CD14-positive monocyte (primary cell): ENCODE results near the gene LPCAT3. TPM values are rescaled to one million over a fixed set of nuclear protein-coding genes. Genes with fewer than 3 reads are reported as not detected.

Source experiments
- DNase-seq, 3 donors: peaks; one replicate each; pipeline ENCODE4 v3.0.0-alpha.2; 2011 to 2022
- H2AFZ ChIP-seq: 2 replicates; pipeline ENCODE4 v1.6.0; 2012; ENCODE audit warnings: mild to moderate bottlenecking, low read depth, low read length, inconsistent platforms; ENCODE audit not compliant: insufficient read depth, poor library complexity, severe bottlenecking
- H3K27ac ChIP-seq, 2 donors: 1 replicate in 1 of 2; 2 replicates in 1 of 2; pipeline ENCODE4 v1.5.1; 2012 to 2013; ENCODE audit warnings: low read length in 2 of 2, control low read depth in 1 of 2, inconsistent platforms in 1 of 2, low read depth in 1 of 2, mild to moderate bottlenecking in 1 of 2
- H3K27me3 ChIP-seq, 2 donors: one replicate each; pipeline versions ENCODE4 v1.6.0 to v1.6.1; 2011 to 2013; ENCODE audit warnings: low read length in 2 of 2; ENCODE audit not compliant: control insufficient read depth in 2 of 2, insufficient read depth in 2 of 2
- H3K36me3 ChIP-seq, 2 donors: replicated peaks in 1 of 2; 1 replicate in 1 of 2; 2 replicates in 1 of 2; pipeline versions ENCODE4 v1.5.1 to v1.6.1; 2012 to 2013; ENCODE audit warnings: low read length in 2 of 2, control low read depth in 1 of 2, inconsistent platforms in 1 of 2, mild to moderate bottlenecking in 1 of 2; ENCODE audit not compliant: insufficient read depth in 2 of 2, control insufficient read depth in 1 of 2
- H3K4me1 ChIP-seq, 2 donors: 1 replicate in 1 of 2; 2 replicates in 1 of 2; pipeline versions ENCODE4 v1.5.1 to v1.6.1; 2012 to 2013; ENCODE audit warnings: low read length in 2 of 2, control low read depth in 1 of 2, inconsistent platforms in 1 of 2, mild to moderate bottlenecking in 1 of 2, moderate library complexity in 1 of 2; ENCODE audit not compliant: insufficient read depth in 2 of 2, control insufficient read depth in 1 of 2
- H3K4me2 ChIP-seq: replicated peaks from 2 replicates; pipeline ENCODE3; 2012; ENCODE audit warnings: low read length, moderate library complexity, mild to moderate bottlenecking; ENCODE audit not compliant: poor library complexity, severe bottlenecking; ENCODE audit errors: extremely low read depth
- H3K4me3 ChIP-seq, 3 experiments: fragments of 200-600 bp in 1 of 3; sonication (generic) in 1 of 3; replicated peaks in 1 of 3; 1 replicate in 2 of 3; 2 replicates in 1 of 3; pipeline ENCODE4 v1.5.1; 2011 to 2013; ENCODE audit warnings: low read length in 3 of 3, mild to moderate bottlenecking in 3 of 3, control low read depth in 2 of 3, low read depth in 2 of 3, inconsistent platforms in 1 of 3, moderate library complexity in 1 of 3
- H3K79me2 ChIP-seq: 2 replicates; pipeline ENCODE4 v1.6.0; 2012; ENCODE audit warnings: mild to moderate bottlenecking, control low read depth, inconsistent platforms, low read length, moderate library complexity; ENCODE audit not compliant: insufficient read depth
- H3K9ac ChIP-seq: 2 replicates; pipeline ENCODE4 v1.6.0; 2017; ENCODE audit warnings: low read length, mild to moderate bottlenecking; ENCODE audit not compliant: insufficient read depth, poor library complexity, severe bottlenecking
- H3K9me3 ChIP-seq, 2 donors: replicated peaks in 1 of 2; 1 replicate in 1 of 2; 2 replicates in 1 of 2; pipeline versions ENCODE4 v1.5.1 to v1.6.1; 2012 to 2013; ENCODE audit warnings: low read length in 2 of 2, control low read depth in 1 of 2; ENCODE audit not compliant: control insufficient read depth in 1 of 2, insufficient read depth in 1 of 2
- H4K20me1 ChIP-seq: 2 replicates; pipeline ENCODE4 v1.6.0; 2012; ENCODE audit warnings: mild to moderate bottlenecking, low read length, control low read depth, moderate library complexity; ENCODE audit not compliant: insufficient read depth
- H3K27ac Mint-ChIP-seq, 7 donors: one replicate each; pipeline ENCODE4 v1.8.0; 2020; ENCODE audit warnings: mild to moderate bottlenecking in 7 of 7, mixed read lengths in 7 of 7, moderate library complexity in 6 of 7, inconsistent platforms in 2 of 7
- H3K27me3 Mint-ChIP-seq, 3 donors: one replicate each; pipeline ENCODE4 v1.8.0; 2021 to 2022; ENCODE audit warnings: low read depth in 3 of 3, mild to moderate bottlenecking in 3 of 3, mixed read lengths in 3 of 3, moderate library complexity in 3 of 3, inconsistent platforms in 1 of 3
- H3K36me3 Mint-ChIP-seq, 2 donors: one replicate each; pipeline ENCODE4 v1.8.0; 2020; ENCODE audit warnings: mixed read lengths in 2 of 2, inconsistent platforms in 1 of 2, mild to moderate bottlenecking in 1 of 2
- H3K4me1 Mint-ChIP-seq: one replicate; pipeline ENCODE4 v1.8.0; 2020; ENCODE audit warnings: mild to moderate bottlenecking, mixed read lengths
- H3K4me3 Mint-ChIP-seq, 2 donors: one replicate each; pipeline ENCODE4 v1.8.0; 2020; ENCODE audit warnings: mild to moderate bottlenecking in 2 of 2, mixed read lengths in 2 of 2, moderate library complexity in 1 of 2
- H3K9me3 Mint-ChIP-seq, 7 donors: one replicate each; pipeline ENCODE4 v1.8.0; 2020 to 2022; ENCODE audit warnings: mixed read lengths in 7 of 7, mild to moderate bottlenecking in 6 of 7, moderate library complexity in 6 of 7, inconsistent platforms in 2 of 7
- CTCF ChIP-seq: fragments of 200-600 bp; IDR thresholded peaks from one replicate; pipeline ENCODE4 v1.8.0; 2022; ENCODE audit warnings: antibody characterized with exemption, mild to moderate bottlenecking
- WGBS: methylation state at CpG from one replicate; pipeline ENCODE4 v1.1.5; 2013; ENCODE audit warnings: missing lambda C conversion rate; ENCODE audit not compliant: insufficient coverage; 5-methylcytosine and 5-hydroxymethylcytosine counted together
- intact Hi-C, 2 donors: fragments of 100-400 bp; cut with micrococcal nuclease; formaldehyde crosslinking; loops; one replicate each; pipeline versions ENCODE4 v1.15.0 to v1.15.1; 2023
- polyA plus RNA-seq, 3 donors: library from polyadenylated mRNA; depleted of rRNA in 1 of 3; unstranded in 2 of 3; stranded (reverse) in 1 of 3; fragments of 300-500 nt in 2 of 3; fragments of >200 nt in 1 of 3; fragmentation: Illumina TruSeq in 2 of 3; gene quantifications; 1 replicate in 2 of 3; 2 replicates in 1 of 3; pipeline ENCODE4 v1.2.3, GENCODE V29; 2012 to 2021

LPCAT3 gene
- polyA plus RNA-seq, 3 donors = 50.9 to 62.7 (median 54.1) TPM

GRCh38 chr12:7015555-7016370, 2.5 kb downstream of the LPCAT3 start:
- Mint-ChIP-seq H3K27me3 (peaks cover 0 to 2% (median 0%) of the 10 kb centered on the region in 3 donors), H3K9me3 (no peaks in the 10 kb centered on the region), H3K4me3 (no peak overlapping the region), H3K4me1 (peaks cover 58% of the 10 kb centered on the region), H3K27ac (no peak overlapping the region), H3K36me3 (peaks cover 27 to 28% of the 10 kb centered on the region in 2 donors)
- DNase-seq = no peak
- WGBS = 100% methylated on average over 1 of the region's 6 CpGs
- H2AFZ ChIP-seq = no peak overlapping the region
- no peak overlapping the region for H3K27ac ChIP-seq
- peaks cover 5% of the 10 kb centered on the region for H4K20me1 ChIP-seq
- H3K27me3 ChIP-seq = no peaks in the 10 kb centered on the region
- H3K4me3 ChIP-seq = no peak overlapping the region
- peaks cover 38 to 43% of the 10 kb centered on the region in 2 donors for H3K4me1 ChIP-seq
- no peak overlapping the region for H3K4me2 ChIP-seq
- H3K9ac ChIP-seq = no peak overlapping the region
- H3K9me3 ChIP-seq = no peaks in the 10 kb centered on the region
- H3K36me3 ChIP-seq = peaks cover 4 to 27% of the 10 kb centered on the region in 2 donors
- TF ChIP-seq CTCF = no peak
- peaks cover 78% of the 10 kb centered on the region for H3K79me2 ChIP-seq
- intact Hi-C loops = loop anchor here (5.0 kb wide), 2 partner anchors 43 to 63 kb away; partner anchors contain the start of genes EMG1 (in 2 of the 2), PHB2 (in 2 of the 2) and PTPN6 (in 1 of the 2)

- Mint-ChIP-seq H3K27ac (peak overlapping the region in 3 of 7 donors; percentile 12 to 48 (median 23)), H3K36me3 (peaks cover 30 to 39% of the 10 kb centered on the region in 2 donors), H3K4me3 (no peak overlapping the region), H3K4me1 (peaks cover 75% of the 10 kb centered on the region), H3K9me3 (no peaks in the 10 kb centered on the region), H3K27me3 (no peaks in the 10 kb centered on the region)
- WGBS = 98% methylated on average over 3 of the region's 3 CpGs
- Histone ChIP-seq H3K4me3 (no peak overlapping the region), H3K9me3 (no peaks in the 10 kb centered on the region), H3K27me3 (no peaks in the 10 kb centered on the region), H3K4me2 (no peak overlapping the region), H3K79me2 (peaks cover 97% of the 10 kb centered on the region), H4K20me1 (peaks cover 5% of the 10 kb centered on the region), H3K4me1 (peaks cover 50 to 59% of the 10 kb centered on the region in 2 donors), H3K27ac (no peak overlapping the region), H2AFZ (no peak overlapping the region), H3K36me3 (peaks cover 4 to 27% of the 10 kb centered on the region in 2 donors), H3K9ac (no peak overlapping the region)
- TF ChIP-seq CTCF = no peak
- no peak for DNase-seq
- intact Hi-C loops = no loop called here
Measured at GRCh38 chr12:7013101-7013500, 5.2 kb downstream of the LPCAT3 start.
